Left ventricle myocardium inferior (tissue), 1 donor: ENCODE data around the gene MAP4K1. TPM values are rescaled to one million over a fixed set of nuclear protein-coding genes. Genes with fewer than 3 reads are reported as not detected.
"Not testable (repeated sequence)": the region's sequence is repeated elsewhere in the genome, so short reads cannot be mapped to it uniquely, and the experiment has no call there.

Experiments used
- DNase-seq: peaks from one replicate; pipeline ENCODE4 v3.0.0-alpha.2; 2020
- H3K27ac ChIP-seq: fragments of 200-600 bp; replicated peaks from 2 replicates; pipeline ENCODE4 v1.8.0; 2021
- H3K27me3 ChIP-seq: fragments of 200-600 bp; 2 replicates; pipeline ENCODE4 v1.8.0; 2021; ENCODE audit warnings: low read depth
- H3K36me3 ChIP-seq: fragments of 200-600 bp; 2 replicates; pipeline ENCODE4 v1.8.0; 2021
- H3K4me1 ChIP-seq: fragments of 200-600 bp; 2 replicates; pipeline ENCODE4 v1.8.0; 2021
- H3K4me3 ChIP-seq: fragments of 200-600 bp; 2 replicates; pipeline ENCODE4 v1.8.0; 2021; ENCODE audit warnings: mild to moderate bottlenecking, moderate library complexity
- H3K9me3 ChIP-seq: fragments of 200-600 bp; replicated peaks from 2 replicates; pipeline ENCODE4 v1.8.0; 2021
- intact Hi-C: fragments of 100-400 bp; cut with micrococcal nuclease; formaldehyde crosslinking; loops from one replicate; pipeline ENCODE4 v1.11.0; 2022
- total RNA-seq: library from RNA; stranded (reverse); fragmentation: NEBNext Ultra II Directional; extraction: Animal tissue kit (Norgen Biotek cat#: 25700); gene quantifications from one replicate; pipeline ENCODE4 v1.2.1, GENCODE V29; 2021
- TF ChIP-seq, protein P1 (sequence below): fragments of 200-600 bp; IDR thresholded peaks from 2 replicates; pipeline ENCODE4 v1.8.0; 2021; ENCODE audit warnings: antibody characterized with exemption, mild to moderate bottlenecking, borderline replicate concordance
- donor health status: DM: no; HTN: yes; CAD: no; lungs with severe emphysema.

MAP4K1 gene
- total RNA-seq, 1 donor from 2014 or later: 1.6 TPM

GRCh38 chr19:38555200-38555599 lies 62.6 kb downstream of the MAP4K1 start:
- DNase-seq: no peak
- TF ChIP-seq, protein P1, sequence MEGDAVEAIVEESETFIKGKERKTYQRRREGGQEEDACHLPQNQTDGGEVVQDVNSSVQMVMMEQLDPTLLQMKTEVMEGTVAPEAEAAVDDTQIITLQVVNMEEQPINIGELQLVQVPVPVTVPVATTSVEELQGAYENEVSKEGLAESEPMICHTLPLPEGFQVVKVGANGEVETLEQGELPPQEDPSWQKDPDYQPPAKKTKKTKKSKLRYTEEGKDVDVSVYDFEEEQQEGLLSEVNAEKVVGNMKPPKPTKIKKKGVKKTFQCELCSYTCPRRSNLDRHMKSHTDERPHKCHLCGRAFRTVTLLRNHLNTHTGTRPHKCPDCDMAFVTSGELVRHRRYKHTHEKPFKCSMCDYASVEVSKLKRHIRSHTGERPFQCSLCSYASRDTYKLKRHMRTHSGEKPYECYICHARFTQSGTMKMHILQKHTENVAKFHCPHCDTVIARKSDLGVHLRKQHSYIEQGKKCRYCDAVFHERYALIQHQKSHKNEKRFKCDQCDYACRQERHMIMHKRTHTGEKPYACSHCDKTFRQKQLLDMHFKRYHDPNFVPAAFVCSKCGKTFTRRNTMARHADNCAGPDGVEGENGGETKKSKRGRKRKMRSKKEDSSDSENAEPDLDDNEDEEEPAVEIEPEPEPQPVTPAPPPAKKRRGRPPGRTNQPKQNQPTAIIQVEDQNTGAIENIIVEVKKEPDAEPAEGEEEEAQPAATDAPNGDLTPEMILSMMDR: no peak
- H3K9me3 ChIP-seq: no peaks in the 10 kb centered on the region
- H3K27ac ChIP-seq: no peak overlapping the region
- H3K27me3 ChIP-seq: peaks cover 71% of the 10 kb centered on the region
- H3K4me1 ChIP-seq: no peaks in the 10 kb centered on the region
- H3K36me3 ChIP-seq: no peaks in the 10 kb centered on the region
- intact Hi-C loops: no loop called here
- H3K4me3 ChIP-seq: no peak overlapping the region

DNA sequence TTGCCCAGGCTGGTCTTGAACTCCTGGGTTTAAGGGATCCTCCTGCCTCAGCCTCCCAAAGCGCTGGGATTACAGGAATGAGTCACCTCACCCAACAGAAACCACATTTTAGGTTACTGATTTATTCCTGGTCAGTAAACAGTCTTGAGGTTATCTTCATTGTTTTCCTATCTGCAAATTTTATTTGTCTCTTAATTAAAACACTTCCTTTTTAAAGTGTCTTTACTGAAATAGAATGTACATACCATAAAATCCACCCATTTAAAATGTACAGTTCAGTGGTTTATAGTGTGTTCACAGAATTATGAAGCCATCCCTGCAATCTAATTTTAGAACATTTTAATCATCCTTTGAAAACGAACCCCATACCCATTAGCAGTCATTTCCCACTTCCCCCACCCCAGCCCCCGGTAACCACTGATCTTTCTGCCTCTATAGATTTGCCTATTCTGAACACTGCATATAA lies 63.0 kb downstream of the MAP4K1 start:
- DNase-seq: no peak
- Histone ChIP-seq H3K9me3 (no peaks in the 10 kb centered on the region), H3K4me1 (no peaks in the 10 kb centered on the region), H3K27me3 (peaks cover 71% of the 10 kb centered on the region), H3K27ac (no peak overlapping the region), H3K36me3 (no peaks in the 10 kb centered on the region), H3K4me3 (no peak overlapping the region)
- TF ChIP-seq, protein P1: no peak
- intact Hi-C loops: no loop called here

DNA sequence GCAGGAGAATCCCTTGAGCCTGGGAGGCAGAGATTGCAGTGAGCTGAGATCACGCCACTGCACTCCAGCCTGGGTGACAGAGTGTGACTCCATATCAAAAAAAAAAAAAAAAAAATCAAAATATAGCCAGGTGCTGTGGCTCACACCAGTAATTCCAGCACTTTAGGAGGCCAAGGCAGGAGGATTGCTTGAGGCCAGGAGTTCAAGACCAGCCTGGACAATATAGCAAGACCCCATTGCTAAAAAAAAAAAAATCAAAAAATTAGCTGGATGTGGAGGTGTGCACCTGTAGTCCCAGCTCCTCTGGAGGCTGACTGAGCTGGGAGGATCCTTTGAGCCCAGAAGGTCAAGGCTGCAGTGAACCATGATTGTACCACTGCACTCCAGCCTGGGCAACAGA lies 64.5 kb downstream of the MAP4K1 start:
- H3K9me3 ChIP-seq: not testable (repeated sequence)

DNA sequence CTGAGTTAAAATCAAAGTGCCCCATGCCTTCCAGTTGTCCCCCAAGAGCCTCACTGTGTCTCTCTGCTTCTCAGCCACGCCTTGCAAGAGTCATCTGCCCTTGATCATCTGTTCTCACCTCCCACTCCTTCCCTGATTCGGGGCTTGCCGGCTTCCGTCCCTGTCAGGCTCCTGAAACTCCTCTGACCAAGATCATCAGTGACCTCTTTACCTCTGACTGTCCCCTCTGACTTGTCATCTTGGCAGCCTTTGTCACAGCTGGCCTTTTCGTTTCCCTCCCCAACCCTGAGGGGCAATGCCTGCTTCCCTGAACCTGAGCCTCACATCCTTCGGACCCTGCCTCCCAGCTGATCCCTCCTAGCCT lies 66.3 kb downstream of the MAP4K1 start:
- Histone ChIP-seq H3K9me3 (no peaks in the 10 kb centered on the region), H3K27me3 (peaks cover 70% of the 10 kb centered on the region), H3K4me1 (no peaks in the 10 kb centered on the region), H3K36me3 (no peaks in the 10 kb centered on the region), H3K4me3 (no peak overlapping the region), H3K27ac (no peak overlapping the region)
- DNase-seq: no peak
- TF ChIP-seq, protein P1: no peak
- intact Hi-C loops: no loop called here

More for the DNA sequence above, 64.5 kb downstream of the MAP4K1 start:
- H3K27me3 ChIP-seq: peaks cover 78% of the 10 kb centered on the region
- H3K4me3 ChIP-seq, H3K27ac ChIP-seq, intact Hi-C loops, DNase-seq, H3K36me3 ChIP-seq, H3K4me1 ChIP-seq: not testable (repeated sequence)

- TF ChIP-seq, protein P1: no peak
- H3K27me3 ChIP-seq: peaks cover 61% of the 10 kb centered on the region
- DNase-seq: no peak
Observed at GRCh38 chr19:38550376-38550775, 67.4 kb downstream of the MAP4K1 start.

GRCh38 chr19:38549942-38550341 lies 67.8 kb downstream of the MAP4K1 start:
- Histone ChIP-seq H3K4me1 (peaks cover under 1% of the 10 kb centered on the region), H3K27me3 (peaks cover 56% of the 10 kb centered on the region), H3K36me3 (no peaks in the 10 kb centered on the region), H3K4me3 (no peak overlapping the region), H3K9me3 (no peaks in the 10 kb centered on the region), H3K27ac (no peak overlapping the region)
- TF ChIP-seq, protein P1: no peak
- DNase-seq: no peak
- intact Hi-C loops: no loop called here

More at GRCh38 chr19:38550376-38550775, 67.4 kb downstream of the MAP4K1 start:
- Histone ChIP-seq H3K9me3 (no peaks in the 10 kb centered on the region), H3K27ac (no peak overlapping the region), H3K4me3 (no peak overlapping the region), H3K4me1 (no peaks in the 10 kb centered on the region), H3K36me3 (no peaks in the 10 kb centered on the region)
- intact Hi-C loops: no loop called here
